Fibroblast of the aortic adventitia (primary cell): ENCODE measurements around the gene APOL6. TPM values are rescaled to one million over a fixed set of nuclear protein-coding genes. Genes with fewer than 3 reads are reported as not detected.

Experiments used
- total RNA-seq: library from RNA; depleted of rRNA; stranded (reverse); fragments of >200 nt; gene quantifications from 2 replicates; pipeline ENCODE4 v1.2.3, GENCODE V29; 2012; ENCODE audit warnings: low replicate concordance

APOL6 gene
- total RNA-seq, 1 donor: 29.4 TPM

Other genes with a start within 250 kb of the APOL6 start
- 3.4 and 76.9 TPM in 2 replicates for gene MCM5, start 248.3 kb upstream of the APOL6 start, total RNA-seq
- gene RASD2, start 107.6 kb upstream of the APOL6 start, total RNA-seq: 0.09 TPM in 1 of 2 replicates, not detected in the other
- gene MB, start 31.1 kb upstream of the APOL6 start, total RNA-seq: not detected in 2 replicates
- gene APOL5, start 69.4 kb downstream of the APOL6 start, total RNA-seq: not detected in 2 replicates